Nephron (organoid): ENCODE results near the gene LGR4.
A peak's percentile ranks its signal among the peaks of the same experiment; 100 is the strongest.

Experiments used
- H3K27ac Mint-ChIP-seq, 3 experiments: 2 replicates each; pipeline ENCODE4 v1.8.0; 2020; ENCODE audit warnings: mixed read lengths in 3 of 3, mild to moderate bottlenecking in 2 of 3, moderate library complexity in 1 of 3
- H3K27me3 Mint-ChIP-seq: 2 replicates; pipeline ENCODE4 v1.8.0; 2021; ENCODE audit warnings: low read depth, mild to moderate bottlenecking, moderate library complexity, mixed read lengths
- H3K36me3 Mint-ChIP-seq: 2 replicates; pipeline ENCODE4 v1.8.0; 2020; ENCODE audit warnings: low read depth, mixed read lengths
- H3K4me1 Mint-ChIP-seq: 2 replicates; pipeline ENCODE4 v1.8.0; 2020; ENCODE audit warnings: mixed read lengths
- H3K4me3 Mint-ChIP-seq, 3 experiments: 2 replicates each; pipeline ENCODE4 v1.8.0; 2020; ENCODE audit warnings: mild to moderate bottlenecking in 3 of 3, mixed read lengths in 3 of 3, moderate library complexity in 2 of 3
- H3K9me3 Mint-ChIP-seq: 2 replicates; pipeline ENCODE4 v1.8.0; 2020; ENCODE audit warnings: mixed read lengths
- CTCF ChIP-seq, 3 experiments: fragments of 200-600 bp; sonication (generic); IDR thresholded peaks; one replicate each; pipeline ENCODE4 v1.5.0; 2021; ENCODE audit warnings: antibody characterized with exemption in 3 of 3; ENCODE audit not compliant: unreplicated experiment in 3 of 3

The LGR4 gene

DNA sequence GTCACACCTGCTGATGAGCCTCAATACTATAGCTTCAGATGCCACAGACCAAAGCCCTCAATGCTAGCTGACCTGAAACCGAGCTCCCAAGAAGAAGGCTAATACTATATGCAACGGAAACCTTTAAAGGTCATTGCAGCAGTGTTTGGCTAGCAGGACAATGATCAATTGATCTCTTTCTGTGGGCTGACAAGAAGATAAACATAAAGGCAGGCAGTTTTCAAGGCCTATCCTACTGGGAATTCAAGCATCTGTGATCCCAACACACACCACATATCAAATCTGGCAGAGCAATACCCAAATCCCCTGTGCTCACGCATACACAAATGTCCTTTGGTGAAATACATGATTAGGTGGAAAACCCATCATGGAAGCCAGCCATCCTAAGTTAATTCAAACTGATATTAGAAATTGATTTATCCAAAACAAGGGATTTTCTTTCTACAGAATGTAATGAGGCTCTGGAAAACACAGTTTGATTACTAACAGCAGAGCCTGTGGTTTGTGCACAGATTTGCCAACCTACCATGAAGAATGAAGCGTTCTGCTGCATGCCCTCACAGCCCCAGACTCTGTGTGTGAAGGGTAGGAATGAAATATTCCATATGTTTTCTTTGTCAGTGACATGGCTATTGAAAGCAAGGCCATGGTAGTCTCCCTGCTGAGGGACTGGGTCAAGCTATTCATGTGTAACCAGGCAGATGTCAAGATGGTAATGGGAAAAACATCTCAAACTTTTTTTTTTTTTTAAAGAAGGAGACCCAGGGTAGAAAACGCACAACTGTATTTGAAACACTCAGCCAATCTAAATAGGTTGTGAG is 12.2 kb downstream of the LGR4 start:
- Mint-ChIP-seq H3K36me3 (no peaks in the 10 kb centered on the region), H3K27ac (peak overlapping the region; percentile 61 to 88 (median 64)), H3K27me3 (no peaks in the 10 kb centered on the region), H3K4me1 (peaks cover 58% of the 10 kb centered on the region), H3K9me3 (no peaks in the 10 kb centered on the region), H3K4me3 (peak overlapping the region in 2 of 3 experiments; percentile 9 to 11)
- no peak for TF ChIP-seq CTCF (IDR thresholded peaks at IDR 0.05; ENCODE audit: unreplicated experiment in 3 of 3)

GRCh38 chr11:27459191-27459590 is 13.4 kb downstream of the LGR4 start:
- Mint-ChIP-seq H3K4me3 (no peak overlapping the region), H3K4me1 (peaks cover 47% of the 10 kb centered on the region), H3K27ac (peak overlapping the region in 2 of 3 experiments; percentile 71 to 88), H3K9me3 (no peaks in the 10 kb centered on the region), H3K36me3 (peaks cover 6% of the 10 kb centered on the region), H3K27me3 (no peaks in the 10 kb centered on the region)
- TF ChIP-seq CTCF (IDR thresholded peaks at IDR 0.05; ENCODE audit: unreplicated experiment in 3 of 3): no peak

DNA sequence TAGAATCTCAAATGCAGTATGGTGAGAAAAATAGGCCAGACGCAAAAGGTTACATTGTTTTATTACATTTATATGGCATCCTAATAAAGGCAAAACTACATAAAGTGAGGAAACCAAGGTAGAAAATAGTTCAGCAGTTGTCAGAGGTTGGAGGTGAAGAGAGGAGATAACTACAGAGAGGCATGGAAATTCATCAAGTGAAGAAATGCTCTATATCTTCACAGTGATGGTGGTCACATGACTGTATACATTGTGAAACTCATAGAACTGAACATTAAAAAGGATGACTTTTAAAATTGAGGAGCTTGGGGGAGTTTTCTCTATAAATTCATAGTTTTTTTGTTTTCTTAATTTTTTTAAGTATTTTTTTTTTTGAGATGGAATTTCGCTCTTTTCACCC is 14.4 kb downstream of the LGR4 start:
- no peak for TF ChIP-seq CTCF (IDR thresholded peaks at IDR 0.05; ENCODE audit: unreplicated experiment in 3 of 3)
- Mint-ChIP-seq H3K27me3 (no peaks in the 10 kb centered on the region), H3K27ac (peak overlapping the region in 2 of 3 experiments; percentile 53 to 89), H3K4me3 (no peak overlapping the region), H3K9me3 (no peaks in the 10 kb centered on the region), H3K36me3 (peaks cover 6% of the 10 kb centered on the region), H3K4me1 (peaks cover 41% of the 10 kb centered on the region)

DNA sequence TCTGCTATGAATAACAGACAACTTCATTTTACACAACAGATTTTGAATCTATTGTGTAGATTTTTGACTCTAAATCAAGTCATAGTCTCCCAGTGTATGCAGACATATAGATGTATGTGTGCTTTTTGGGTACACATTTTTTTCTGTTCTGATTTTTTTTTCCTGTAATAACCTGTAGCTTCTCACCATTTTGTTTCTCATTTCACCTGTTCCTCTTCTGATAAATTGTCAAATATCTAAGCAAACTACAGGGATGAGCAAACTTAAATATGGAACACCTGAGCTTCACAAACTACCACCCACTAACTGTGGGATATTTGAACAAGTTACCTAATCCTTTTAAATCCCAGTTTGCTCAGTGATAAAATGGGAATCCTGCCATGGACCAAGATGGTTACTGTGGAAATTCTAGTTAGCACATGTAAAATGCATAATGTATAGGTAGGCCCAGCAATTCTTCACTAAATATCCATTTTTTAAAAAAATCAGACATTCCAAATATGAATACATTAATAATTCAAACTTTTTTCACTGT is 15.7 kb downstream of the LGR4 start:
- Mint-ChIP-seq H3K4me1 (peaks cover 42% of the 10 kb centered on the region), H3K4me3 (no peak overlapping the region), H3K36me3 (peaks cover 6% of the 10 kb centered on the region), H3K27me3 (no peaks in the 10 kb centered on the region), H3K9me3 (no peaks in the 10 kb centered on the region), H3K27ac (peak overlapping the region; percentile 63 to 89 (median 81))
- TF ChIP-seq CTCF (IDR thresholded peaks at IDR 0.05; ENCODE audit: unreplicated experiment in 3 of 3): no peak

GRCh38 chr11:27456140-27456794 is 16.3 kb downstream of the LGR4 start:
- Mint-ChIP-seq H3K36me3 (peaks cover 6% of the 10 kb centered on the region), H3K4me1 (peaks cover 48% of the 10 kb centered on the region), H3K27ac (peak overlapping the region; percentile 63 to 89 (median 81)), H3K9me3 (no peaks in the 10 kb centered on the region), H3K4me3 (peak overlapping the region in 1 of 3 experiments; percentile 3), H3K27me3 (no peaks in the 10 kb centered on the region)
- TF ChIP-seq CTCF (IDR thresholded peaks at IDR 0.05; ENCODE audit: unreplicated experiment in 3 of 3): no peak
